Neural cell (in vitro differentiated cells): Measurements from ENCODE around the gene AFF2.

Experiments
- EZH2 ChIP-seq: fragments of 200-600, 300-800 bp; shearing (Covaris generic), sonication (generic); IDR thresholded peaks from 2 replicates; pipeline ENCODE4 v1.6.1; 2014; ENCODE audit warnings: antibody characterized with exemption, low read length, borderline replicate concordance, mild to moderate bottlenecking; ENCODE audit not compliant: insufficient read depth, poor library complexity, severe bottlenecking
- TF ChIP-seq, protein P1 (sequence below): fragments of 450-650 bp; IDR thresholded peaks from 2 replicates; pipeline ENCODE4 v1.5.1; 2014; ENCODE audit warnings: antibody characterized with exemption, mild to moderate bottlenecking, moderate library complexity; ENCODE audit not compliant: poor library complexity, severe bottlenecking

DNA sequence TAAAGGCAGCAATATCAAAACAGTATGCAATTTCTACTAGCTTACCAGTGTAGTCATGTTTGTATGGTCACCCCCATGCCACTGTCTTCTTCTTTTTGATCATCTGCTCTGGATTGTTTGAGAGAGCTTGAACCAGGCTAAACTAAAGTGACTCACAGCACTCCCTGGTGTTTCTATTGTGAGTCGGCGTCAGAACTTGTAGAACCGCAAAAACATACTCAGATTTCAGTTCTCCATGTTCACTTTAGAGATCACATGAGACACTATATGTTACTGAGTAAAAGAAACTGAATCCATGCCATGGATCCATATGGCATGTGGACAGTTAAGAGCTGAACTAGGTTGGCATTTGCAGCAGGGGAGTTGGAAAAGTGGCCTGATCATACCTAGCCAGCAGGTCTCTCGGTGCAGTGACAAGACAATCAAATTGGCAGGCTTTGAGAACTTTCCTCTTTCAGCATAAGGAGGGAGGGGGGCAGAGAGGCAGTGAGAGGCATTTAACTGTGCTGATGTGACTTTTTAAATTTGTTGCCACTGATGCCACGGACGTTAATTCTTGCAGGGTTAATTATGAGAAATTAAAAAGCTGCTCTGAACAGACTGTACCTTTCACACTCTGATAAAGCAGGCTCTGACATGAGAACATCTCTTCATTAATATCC, 88.4 kb downstream of the AFF2 start:
- TF ChIP-seq, protein P1, sequence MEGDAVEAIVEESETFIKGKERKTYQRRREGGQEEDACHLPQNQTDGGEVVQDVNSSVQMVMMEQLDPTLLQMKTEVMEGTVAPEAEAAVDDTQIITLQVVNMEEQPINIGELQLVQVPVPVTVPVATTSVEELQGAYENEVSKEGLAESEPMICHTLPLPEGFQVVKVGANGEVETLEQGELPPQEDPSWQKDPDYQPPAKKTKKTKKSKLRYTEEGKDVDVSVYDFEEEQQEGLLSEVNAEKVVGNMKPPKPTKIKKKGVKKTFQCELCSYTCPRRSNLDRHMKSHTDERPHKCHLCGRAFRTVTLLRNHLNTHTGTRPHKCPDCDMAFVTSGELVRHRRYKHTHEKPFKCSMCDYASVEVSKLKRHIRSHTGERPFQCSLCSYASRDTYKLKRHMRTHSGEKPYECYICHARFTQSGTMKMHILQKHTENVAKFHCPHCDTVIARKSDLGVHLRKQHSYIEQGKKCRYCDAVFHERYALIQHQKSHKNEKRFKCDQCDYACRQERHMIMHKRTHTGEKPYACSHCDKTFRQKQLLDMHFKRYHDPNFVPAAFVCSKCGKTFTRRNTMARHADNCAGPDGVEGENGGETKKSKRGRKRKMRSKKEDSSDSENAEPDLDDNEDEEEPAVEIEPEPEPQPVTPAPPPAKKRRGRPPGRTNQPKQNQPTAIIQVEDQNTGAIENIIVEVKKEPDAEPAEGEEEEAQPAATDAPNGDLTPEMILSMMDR: no peak
- no peak for TF ChIP-seq EZH2
